B cell (primary cell): ENCODE results near the gene NUDT19. TPM values are rescaled to one million over a fixed set of nuclear protein-coding genes. Genes with fewer than 3 reads are reported as not detected.
A peak's percentile ranks its signal among the peaks of the same experiment; 100 is the strongest.
"Not testable (repeated sequence)": the region's sequence is repeated elsewhere in the genome, so short reads cannot be mapped to it uniquely, and the experiment has no call there.

Experiments
- ATAC-seq: fragments of 200-7000 bp; cut with Tn5 transposase; one replicate; pipeline ENCODE4 v1.10.0; 2021; ENCODE audit warnings: low read depth, mild to moderate bottlenecking, moderate number of reproducible peaks, moderate library complexity
- CTCF ChIA-PET: fragments of 350-600 bp; sonication (Branson Sonifier 250); formaldehyde crosslinking; loops from one replicate; lab custom pipeline; 2021; ENCODE audit warnings: antibody characterized with exemption, inconsistent platforms; lab: Charles Lee
- POLR2A ChIA-PET: fragments of 350-600 bp; sonication (Branson Sonifier 250); formaldehyde crosslinking; loops from one replicate; lab custom pipeline; 2021; ENCODE audit warnings: antibody characterized with exemption; lab: Charles Lee
- DNase-seq: peaks from one replicate; pipeline ENCODE4 v3.0.0; 2013
- H2AFZ ChIP-seq: 2 replicates; pipeline ENCODE4 v1.6.1; 2012; ENCODE audit warnings: mild to moderate bottlenecking, low read depth, low read length; ENCODE audit not compliant: insufficient read depth, poor library complexity, severe bottlenecking
- H3K27ac ChIP-seq, 2 donors: 1 replicate in 1 of 2; 2 replicates in 1 of 2; pipeline ENCODE4 v1.5.1; 2012 to 2013; ENCODE audit warnings: low read length in 2 of 2, mild to moderate bottlenecking in 2 of 2, moderate library complexity in 1 of 2
- H3K27me3 ChIP-seq, 4 experiments: fragments of 200-600 bp in 1 of 4; sonication (generic) in 1 of 4; replicated peaks in 1 of 4; 1 replicate in 2 of 4; 2 replicates in 2 of 4; pipeline versions ENCODE4 v1.6.1 to v1.7.0; 2013 to 2016; ENCODE audit warnings: low read length in 3 of 4, mild to moderate bottlenecking in 2 of 4, mixed read lengths in 1 of 4, moderate library complexity in 1 of 4; ENCODE audit not compliant: insufficient read depth in 4 of 4, control insufficient read depth in 3 of 4; ENCODE audit errors: control extremely low read depth in 1 of 4
- H3K36me3 ChIP-seq, 2 experiments: replicated peaks in 1 of 2; 1 replicate in 1 of 2; 2 replicates in 1 of 2; pipeline versions ENCODE4 v1.6.1 to v1.7.1; 2013; ENCODE audit warnings: low read length in 1 of 2; ENCODE audit not compliant: insufficient read depth in 2 of 2, control insufficient read depth in 1 of 2; ENCODE audit errors: control extremely low read depth in 1 of 2, extremely low read depth in 1 of 2
- H3K4me1 ChIP-seq, 2 donors: fragments of 200-600 bp in 1 of 2; sonication (generic) in 1 of 2; 1 replicate in 1 of 2; 2 replicates in 1 of 2; pipeline versions ENCODE4 v1.5.1 to v1.6.1; 2013 to 2017; ENCODE audit warnings: low read length in 2 of 2; ENCODE audit not compliant: control insufficient read depth in 2 of 2, insufficient read depth in 2 of 2
- H3K4me2 ChIP-seq: replicated peaks from 2 replicates; pipeline ENCODE3; 2012; ENCODE audit warnings: mild to moderate bottlenecking, low read depth, low read length; ENCODE audit not compliant: poor library complexity, severe bottlenecking
- H3K4me3 ChIP-seq, 5 experiments: fragments of 200-600 bp in 1 of 5; sonication (generic) in 1 of 5; 1 replicate in 3 of 5; 2 replicates in 2 of 5; pipeline versions ENCODE4 v1.5.1 to v1.7.0; 2011 to 2016; ENCODE audit warnings: low read length in 4 of 5, mild to moderate bottlenecking in 4 of 5, low read depth in 2 of 5, control low read depth in 1 of 5, moderate library complexity in 1 of 5; ENCODE audit not compliant: insufficient read depth in 1 of 5; ENCODE audit errors: control extremely low read depth in 1 of 5, extremely low read depth in 1 of 5
- H3K79me2 ChIP-seq: fragments of 200-600 bp; sonication (generic); one replicate; pipeline ENCODE4 v1.6.0; 2016; ENCODE audit warnings: low read length; ENCODE audit not compliant: control insufficient read depth, insufficient read depth
- H3K9ac ChIP-seq: fragments of 200-600 bp; sonication (generic); 2 replicates; pipeline ENCODE4 v1.6.1; 2017; ENCODE audit warnings: mild to moderate bottlenecking, low read length, moderate library complexity
- H3K9me3 ChIP-seq, 3 donors: one replicate each; pipeline versions ENCODE4 v1.6.1 to v1.7.1; 2013; ENCODE audit warnings: low read length in 2 of 3; ENCODE audit not compliant: control insufficient read depth in 2 of 3, insufficient read depth in 1 of 3; ENCODE audit errors: control extremely low read depth in 1 of 3
- H4K20me1 ChIP-seq: 2 replicates; pipeline ENCODE4 v1.6.0; 2012; ENCODE audit warnings: mild to moderate bottlenecking, low read length; ENCODE audit not compliant: insufficient read depth, control insufficient read depth, poor library complexity, severe bottlenecking
- H3K27ac Mint-ChIP-seq: one replicate; pipeline ENCODE4 v1.8.0; 2021; ENCODE audit warnings: mixed read lengths
- H3K27me3 Mint-ChIP-seq: one replicate; pipeline ENCODE4 v1.8.0; 2021; ENCODE audit warnings: mixed read lengths
- H3K4me1 Mint-ChIP-seq: one replicate; pipeline ENCODE4 v1.8.0; 2021; ENCODE audit warnings: mixed read lengths
- H3K4me3 Mint-ChIP-seq: one replicate; pipeline ENCODE4 v1.8.0; 2021; ENCODE audit warnings: mixed read lengths
- H3K9me3 Mint-ChIP-seq: one replicate; pipeline ENCODE4 v1.8.0; 2022; ENCODE audit warnings: mixed read lengths; ENCODE audit not compliant: insufficient read depth
- EZH2 ChIP-seq: IDR thresholded peaks from 2 replicates; pipeline ENCODE4 v1.6.1; 2012; ENCODE audit warnings: borderline replicate concordance, low read depth, mild to moderate bottlenecking, moderate library complexity, low read length; ENCODE audit not compliant: insufficient read depth, poor library complexity, severe bottlenecking
- WGBS: methylation state at CpG from one replicate; pipeline ENCODE4 v1.1.5; 2013; ENCODE audit warnings: missing lambda C conversion rate; ENCODE audit not compliant: insufficient coverage; 5-methylcytosine and 5-hydroxymethylcytosine counted together
- intact Hi-C: fragments of 100-400 bp; cut with micrococcal nuclease; formaldehyde crosslinking; loops from one replicate; pipeline ENCODE4 v1.10.0; 2022
- polyA plus RNA-seq: library from polyadenylated mRNA; depleted of rRNA; stranded (reverse); fragments of >200 nt; gene quantifications from 2 replicates; pipeline ENCODE4 v1.2.3, GENCODE V29; 2012
- total RNA-seq, 2 donors: library from RNA; stranded (reverse); fragments of 120-200 nt in 1 of 2; gene quantifications; 1 replicate in 1 of 2; 2 replicates in 1 of 2; pipeline versions ENCODE4 v1.2.3 to v1.2.4, GENCODE V29; 2013 to 2022
- TF ChIP-seq, protein P1 (sequence below): fragments of 200-600 bp; IDR thresholded peaks from one replicate; pipeline ENCODE4 v1.8.0; 2022; ENCODE audit warnings: antibody characterized with exemption, mild to moderate bottlenecking

The NUDT19 gene
- total and polyA plus RNA-seq, 2 donors (not counting 1 experiment from before 2014, with no cell fraction given): 3.6 to 7.1 TPM

DNA sequence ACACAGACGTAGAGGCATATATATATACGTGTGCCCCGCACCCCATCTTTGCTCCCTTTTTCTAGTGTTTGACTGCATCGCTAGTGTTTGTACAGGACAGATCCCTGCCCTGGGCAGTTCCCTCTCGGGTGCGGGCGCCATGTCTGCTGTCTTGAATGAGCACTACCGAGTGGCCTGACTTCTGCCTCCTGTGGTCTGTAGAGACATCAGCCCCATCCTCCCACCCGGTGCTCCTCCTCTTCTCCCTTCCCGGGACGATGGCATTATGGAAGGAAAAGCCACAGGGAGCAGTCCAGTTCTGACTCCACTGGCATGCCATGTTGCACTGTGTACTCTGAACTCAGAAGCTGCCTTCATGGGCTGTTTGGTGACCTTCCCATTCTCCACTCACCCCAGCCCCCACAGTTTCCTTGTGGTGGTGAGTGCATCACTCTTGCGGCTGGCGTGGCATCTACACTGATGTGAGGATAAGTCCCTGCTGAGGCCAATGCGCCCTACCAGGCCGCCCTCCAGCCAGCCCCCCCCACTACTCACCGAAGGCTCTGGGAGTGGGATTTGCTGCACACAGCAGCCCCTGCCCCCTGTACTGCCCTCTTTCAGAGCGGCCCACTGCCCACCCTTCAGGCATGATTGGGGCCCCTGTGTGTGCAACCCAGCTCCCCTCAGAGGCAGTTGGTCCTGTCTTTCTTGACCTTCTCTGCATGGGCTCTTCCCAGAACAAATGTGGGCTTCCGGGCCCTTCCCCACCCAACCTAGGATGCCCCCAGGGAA, 53.1 kb downstream of the NUDT19 start:
- TF ChIP-seq, protein P1, sequence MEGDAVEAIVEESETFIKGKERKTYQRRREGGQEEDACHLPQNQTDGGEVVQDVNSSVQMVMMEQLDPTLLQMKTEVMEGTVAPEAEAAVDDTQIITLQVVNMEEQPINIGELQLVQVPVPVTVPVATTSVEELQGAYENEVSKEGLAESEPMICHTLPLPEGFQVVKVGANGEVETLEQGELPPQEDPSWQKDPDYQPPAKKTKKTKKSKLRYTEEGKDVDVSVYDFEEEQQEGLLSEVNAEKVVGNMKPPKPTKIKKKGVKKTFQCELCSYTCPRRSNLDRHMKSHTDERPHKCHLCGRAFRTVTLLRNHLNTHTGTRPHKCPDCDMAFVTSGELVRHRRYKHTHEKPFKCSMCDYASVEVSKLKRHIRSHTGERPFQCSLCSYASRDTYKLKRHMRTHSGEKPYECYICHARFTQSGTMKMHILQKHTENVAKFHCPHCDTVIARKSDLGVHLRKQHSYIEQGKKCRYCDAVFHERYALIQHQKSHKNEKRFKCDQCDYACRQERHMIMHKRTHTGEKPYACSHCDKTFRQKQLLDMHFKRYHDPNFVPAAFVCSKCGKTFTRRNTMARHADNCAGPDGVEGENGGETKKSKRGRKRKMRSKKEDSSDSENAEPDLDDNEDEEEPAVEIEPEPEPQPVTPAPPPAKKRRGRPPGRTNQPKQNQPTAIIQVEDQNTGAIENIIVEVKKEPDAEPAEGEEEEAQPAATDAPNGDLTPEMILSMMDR: no peak
- no peak for TF ChIP-seq EZH2
- peaks cover 0 to 3% (median 0%) of the 10 kb centered on the region in 3 donors for H3K9me3 ChIP-seq
- DNase-seq: no peak
- peaks cover 0 to 3% (median 0%) of the 10 kb centered on the region in 4 experiments for H3K27me3 ChIP-seq
- intact Hi-C loops: no loop called here
- no peak for ATAC-seq
- Mint-ChIP-seq H3K27me3 (peaks cover 7% of the 10 kb centered on the region), H3K4me3 (no peak overlapping the region), H3K27ac (no peak overlapping the region), H3K4me1 (no peaks in the 10 kb centered on the region), H3K9me3 (no peaks in the 10 kb centered on the region)
- CTCF ChIA-PET: no interaction called here
- H3K27ac ChIP-seq: no peak overlapping the region
- H3K79me2 ChIP-seq: no peaks in the 10 kb centered on the region
- WGBS: 92% methylated on average over 12 of the region's 18 CpGs
- H3K4me3 ChIP-seq: no peak overlapping the region
- H3K36me3 ChIP-seq: no peaks in the 10 kb centered on the region
- no peaks in the 10 kb centered on the region for H4K20me1 ChIP-seq
- POLR2A ChIA-PET: no interaction called here
- no peak overlapping the region for H3K9ac ChIP-seq
- no peak overlapping the region for H2AFZ ChIP-seq
- no peaks in the 10 kb centered on the region for H3K4me1 ChIP-seq
- H3K4me2 ChIP-seq: no peak overlapping the region

DNA sequence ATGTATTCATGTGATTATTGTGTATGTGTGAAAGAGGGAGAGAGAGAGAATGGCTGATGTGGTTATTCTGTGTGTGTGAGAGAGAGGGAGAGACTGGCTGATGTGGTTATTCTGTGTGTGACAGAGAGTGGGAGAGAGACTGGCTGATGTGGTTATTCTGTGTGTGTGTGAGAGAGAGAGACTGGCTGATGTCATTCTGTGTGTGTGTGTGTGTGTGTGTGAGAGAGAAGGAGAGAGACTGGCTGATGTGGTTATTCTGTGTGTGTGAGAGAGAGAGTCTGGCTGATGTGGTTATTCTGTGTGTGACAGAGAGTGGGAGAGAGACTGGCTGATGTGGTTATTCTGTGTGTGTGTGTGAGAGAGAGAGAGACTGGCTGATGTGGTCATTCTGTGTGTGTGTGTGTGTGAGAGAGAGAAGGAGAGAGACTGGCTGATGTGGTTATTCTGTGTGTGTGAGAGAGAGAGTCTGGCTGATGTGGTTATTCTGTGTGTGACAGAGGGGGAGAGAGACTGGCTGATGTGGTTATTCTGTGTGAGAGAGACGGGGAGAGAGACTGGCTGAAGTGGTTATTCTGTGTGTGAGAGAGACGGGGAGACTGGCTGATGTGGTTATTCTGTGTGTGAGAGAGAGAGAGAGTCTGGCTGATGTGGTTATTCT, 54.1 kb downstream of the NUDT19 start:
- H3K27ac Mint-ChIP-seq, H3K4me1 Mint-ChIP-seq, H3K4me2 ChIP-seq, intact Hi-C loops, ATAC-seq, H3K79me2 ChIP-seq, H3K27ac ChIP-seq, CTCF ChIA-PET, H3K27me3 Mint-ChIP-seq, H3K4me1 ChIP-seq, H3K36me3 ChIP-seq, H3K27me3 ChIP-seq, H4K20me1 ChIP-seq, H3K9ac ChIP-seq, DNase-seq, H3K4me3 ChIP-seq, POLR2A ChIA-PET, H3K9me3 ChIP-seq, H3K9me3 Mint-ChIP-seq, H3K4me3 Mint-ChIP-seq, H2AFZ ChIP-seq: not testable (repeated sequence)
- 0% methylated on average over 2 of the region's 2 CpGs for WGBS

DNA sequence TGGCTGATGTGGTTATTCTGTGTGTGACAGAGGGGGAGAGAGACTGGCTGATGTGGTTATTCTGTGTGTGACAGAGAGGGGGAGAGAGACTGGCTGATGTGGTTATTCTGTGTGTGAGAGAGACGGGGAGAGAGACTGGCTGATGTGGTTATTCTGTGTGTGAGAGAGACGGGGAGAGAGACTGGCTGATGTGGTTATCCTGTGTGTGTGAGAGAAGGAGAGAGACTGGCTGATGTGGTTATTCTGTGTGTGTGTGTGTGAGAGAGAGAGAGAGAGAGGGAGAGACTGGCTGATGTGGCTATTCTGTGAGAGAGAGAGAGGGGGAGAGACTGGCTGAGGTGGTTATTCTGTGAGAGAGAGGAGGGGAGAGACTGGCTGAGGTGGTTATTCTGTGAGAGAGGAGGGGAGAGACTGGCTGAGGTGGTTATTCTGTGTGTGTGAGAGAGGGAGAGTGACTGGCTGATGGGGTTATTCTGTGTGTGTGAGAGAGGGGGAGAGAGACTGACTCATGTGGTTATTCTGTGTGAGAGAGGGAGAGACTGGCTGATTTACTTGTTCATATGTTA, 55.1 kb downstream of the NUDT19 start:
- H3K36me3 ChIP-seq, intact Hi-C loops, H3K27ac ChIP-seq, CTCF ChIA-PET, H3K4me1 ChIP-seq, H3K4me3 Mint-ChIP-seq, H4K20me1 ChIP-seq, H3K4me3 ChIP-seq, H3K27me3 ChIP-seq, H3K4me2 ChIP-seq, POLR2A ChIA-PET, H3K9me3 ChIP-seq, H3K9ac ChIP-seq, ATAC-seq, H3K79me2 ChIP-seq, H3K4me1 Mint-ChIP-seq, H3K9me3 Mint-ChIP-seq, DNase-seq, H3K27ac Mint-ChIP-seq: not testable (repeated sequence)
- WGBS: 0% methylated on average over 2 of the region's 2 CpGs
- peak overlapping the region; percentile 33 for H2AFZ ChIP-seq
- H3K27me3 Mint-ChIP-seq: peaks cover 15% of the 10 kb centered on the region
